IMR-90 (cell line): ENCODE results near the gene RNASE7. TPM values are rescaled to one million over a fixed set of nuclear protein-coding genes. Genes with fewer than 3 reads are reported as not detected.

Experiments
- ATAC-seq: fragments of 200-7000 bp; cut with Tn5 transposase; 2 replicates; pipeline ENCODE4 v1.9.1; 2020; ENCODE audit warnings: low read depth, mild to moderate bottlenecking, moderate library complexity
- BruUV-seq: library from RNA; stranded (reverse); fragments of 400-500 nt; replicated peaks from 2 replicates; lab custom pipeline; 2021; lab: Mats Ljungman, UMichigan
- CTCF ChIA-PET: fragments of 300-600 bp; formaldehyde crosslinking; extraction: SDS; loops from one replicate; lab custom pipeline; 2021; ENCODE audit warnings: antibody characterized with exemption; lab: Yijun Ruan, JAX
- POLR2A ChIA-PET: fragments of 300-600 bp; sonication (Branson Sonifier 250); formaldehyde crosslinking; loops from one replicate; lab custom pipeline; 2022; ENCODE audit warnings: antibody characterized with exemption; ENCODE audit not compliant: unreplicated experiment; lab: Charles Lee
- DNase-seq: peaks from one replicate; pipeline ENCODE4 v3.0.0; 2013
- H2AFZ ChIP-seq: replicated peaks from 2 replicates; pipeline ENCODE3; 2013; ENCODE audit warnings: low read length, mild to moderate bottlenecking; ENCODE audit not compliant: poor library complexity
- H2AK5ac ChIP-seq: 2 replicates; pipeline ENCODE4 v1.6.1; 2013; ENCODE audit warnings: low read depth, low read length, inconsistent platforms
- H2AK9ac ChIP-seq: replicated peaks from 2 replicates; pipeline ENCODE3; 2013; ENCODE audit warnings: mild to moderate bottlenecking, low read depth, low read length, moderate library complexity; ENCODE audit not compliant: poor library complexity
- H2BK120ac ChIP-seq: 2 replicates; pipeline ENCODE4 v1.6.1; 2013; ENCODE audit warnings: low read depth, low read length, inconsistent platforms
- H2BK15ac ChIP-seq: 3 replicates; pipeline ENCODE4 v1.6.1; 2013; ENCODE audit warnings: low read depth, low read length, inconsistent platforms
- H2BK20ac ChIP-seq: 2 replicates; pipeline ENCODE4 v1.6.1; 2013; ENCODE audit warnings: low read depth, mild to moderate bottlenecking, inconsistent platforms, low read length, moderate library complexity
- H2BK5ac ChIP-seq: 2 replicates; pipeline ENCODE4 v1.6.1; 2013; ENCODE audit warnings: mild to moderate bottlenecking, low read depth, low read length, inconsistent platforms; ENCODE audit not compliant: poor library complexity, severe bottlenecking
- H3K14ac ChIP-seq: replicated peaks from 2 replicates; pipeline ENCODE4 v1.6.1; 2013; ENCODE audit warnings: low read depth, low read length, inconsistent platforms
- H3K18ac ChIP-seq: 2 replicates; pipeline ENCODE4 v1.6.1; 2013; ENCODE audit warnings: low read depth, low read length, control low read depth
- H3K23ac ChIP-seq: 2 replicates; pipeline ENCODE4 v1.6.1; 2013; ENCODE audit warnings: low read depth, low read length, inconsistent platforms
- H3K27ac ChIP-seq: 2 replicates; pipeline ENCODE4 v1.5.1; 2013; ENCODE audit warnings: mild to moderate bottlenecking, control low read depth, low read length; ENCODE audit not compliant: insufficient read depth
- H3K27me3 ChIP-seq: 2 replicates; pipeline ENCODE4 v1.6.1; 2013; ENCODE audit warnings: low read length; ENCODE audit not compliant: control insufficient read depth, insufficient read depth
- H3K36me3 ChIP-seq: 2 replicates; pipeline ENCODE4 v1.6.1; 2013; ENCODE audit warnings: low read length, mixed read lengths; ENCODE audit not compliant: control insufficient read depth, insufficient read depth
- H3K4ac ChIP-seq: 2 replicates; pipeline ENCODE4 v1.6.1; 2013; ENCODE audit warnings: low read depth, low read length, inconsistent platforms
- H3K4me1 ChIP-seq: 2 replicates; pipeline ENCODE4 v1.6.1; 2013; ENCODE audit warnings: low read length, mixed read lengths; ENCODE audit not compliant: control insufficient read depth, insufficient read depth
- H3K4me2 ChIP-seq: 2 replicates; pipeline ENCODE4 v1.6.1; 2013; ENCODE audit warnings: low read depth, mild to moderate bottlenecking, control low read depth, low read length, moderate library complexity
- H3K4me3 ChIP-seq: 2 replicates; pipeline ENCODE4 v1.5.1; 2013; ENCODE audit warnings: low read depth, mild to moderate bottlenecking, control low read depth, low read length, moderate library complexity; ENCODE audit not compliant: insufficient read depth
- H3K56ac ChIP-seq: 2 replicates; pipeline ENCODE4 v1.6.1; 2013; ENCODE audit warnings: low read length, inconsistent platforms; ENCODE audit not compliant: insufficient read depth; ENCODE audit errors: extremely low read depth
- H3K79me1 ChIP-seq, 2 experiments: 2 replicates each; pipeline ENCODE4 v1.6.1; 2013; ENCODE audit warnings: low read length in 2 of 2, inconsistent platforms in 1 of 2, low read depth in 1 of 2
- H3K9ac ChIP-seq: 2 replicates; pipeline ENCODE4 v1.6.1; 2013; ENCODE audit warnings: low read depth, low read length, control low read depth
- H3K9me1 ChIP-seq: 2 replicates; pipeline ENCODE4 v1.6.1; 2013; ENCODE audit warnings: low read length, inconsistent platforms; ENCODE audit not compliant: insufficient read depth
- H3K9me3 ChIP-seq: 2 replicates; pipeline ENCODE4 v1.6.1; 2013; ENCODE audit warnings: low read length; ENCODE audit not compliant: control insufficient read depth, insufficient read depth
- H4K20me1 ChIP-seq: 2 replicates; pipeline ENCODE4 v1.6.1; 2013; ENCODE audit warnings: low read length, inconsistent platforms; ENCODE audit not compliant: insufficient read depth
- H4K5ac ChIP-seq: 2 replicates; pipeline ENCODE4 v1.6.1; 2013; ENCODE audit warnings: mild to moderate bottlenecking, low read depth, low read length, control low read depth
- H4K8ac ChIP-seq, 2 experiments: 2 replicates each; pipeline ENCODE4 v1.6.1; 2013; ENCODE audit warnings: low read depth in 2 of 2, low read length in 2 of 2, control low read depth in 1 of 2, inconsistent platforms in 1 of 2
- H4K91ac ChIP-seq: 2 replicates; pipeline ENCODE4 v1.6.1; 2013; ENCODE audit warnings: low read depth, low read length, inconsistent platforms; ENCODE audit not compliant: insufficient read depth
- CEBPB ChIP-seq: IDR thresholded peaks from 2 replicates; pipeline ENCODE4 v1.6.1; 2012; ENCODE audit warnings: low read depth, low read length, improper control_type of control experiment
- CHD1 ChIP-seq: IDR thresholded peaks from 2 replicates; pipeline ENCODE4 v1.6.1; 2012; ENCODE audit warnings: low read depth, low read length, improper control_type of control experiment
- POLR2A ChIP-seq: IDR thresholded peaks from 2 replicates; pipeline ENCODE4 v1.6.1; 2012; ENCODE audit warnings: mild to moderate bottlenecking, low read depth, low read length
- RAD21 ChIP-seq: IDR thresholded peaks from 2 replicates; pipeline ENCODE4 v1.6.1; 2012; ENCODE audit warnings: low read length, improper control_type of control experiment
- USF2 ChIP-seq: fragments of 150-350 bp; IDR thresholded peaks from 2 replicates; pipeline ENCODE4 v1.6.1; 2017; ENCODE audit warnings: mild to moderate bottlenecking, antibody characterized with exemption, low read length, low read depth
- WGBS, 2 experiments: methylation state at CpG; one replicate each; pipeline versions ENCODE4 v1.1.5 to v1.1.7; 2013; ENCODE audit warnings: missing lambda C conversion rate in 2 of 2; ENCODE audit not compliant: insufficient read length in 1 of 2; ENCODE audit errors: extremely low coverage in 2 of 2; 5-methylcytosine and 5-hydroxymethylcytosine counted together
- dilution Hi-C: fragments of 300-500 bp; cut with HindIII; formaldehyde crosslinking; loops from one replicate; pipeline ENCODE4 v1.14.3; 2018; ENCODE audit warnings: low sequenced_read_pairs; ENCODE audit not compliant: unreplicated experiment
- in situ Hi-C: fragments of 300-500 bp; cut with MboI; formaldehyde crosslinking; loops from 3 replicates; pipeline ENCODE4 v1.14.3; 2019; ENCODE audit warnings: low sequenced_read_pairs, inconsistent platforms, mixed read lengths
- intact Hi-C: fragments of 100-400 bp; cut with micrococcal nuclease; formaldehyde crosslinking; loops from 2 replicates; pipeline ENCODE4 v1.10.0; 2022
- polyA plus RNA-seq, 3 experiments: library from polyadenylated mRNA; depleted of rRNA; stranded (reverse); fragments of >200 nt; gene quantifications; 2 replicates each; pipeline ENCODE4 v1.2.3, GENCODE V29; 2012; ENCODE audit warnings: low replicate concordance in 1 of 3
- total RNA-seq: library from RNA; depleted of rRNA; stranded (reverse); fragments of >200 nt; gene quantifications from 2 replicates; pipeline ENCODE4 v1.2.3, GENCODE V29; 2012

The RNASE7 gene
- total and polyA plus RNA-seq, 2 of the 4 experiments (the other 2 are of a cell fraction): not detected

DNA sequence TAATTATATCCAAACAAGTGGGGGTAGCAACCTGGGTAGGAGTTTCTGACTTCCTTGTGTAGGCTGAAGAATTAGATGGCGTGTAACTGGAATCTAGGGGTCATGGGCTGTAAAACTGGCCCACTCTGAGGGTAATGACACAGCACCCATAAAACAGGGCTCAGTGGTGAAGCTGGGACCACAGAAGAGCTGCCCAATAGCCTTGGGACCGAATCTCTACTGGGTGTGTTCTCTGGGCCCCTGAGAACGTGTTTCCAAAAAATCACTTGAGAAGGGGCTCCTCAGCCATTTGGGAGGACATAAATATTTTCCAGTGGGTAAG is 19.1 kb downstream of the RNASE7 start:
- no peaks in the 10 kb centered on the region for H3K36me3 ChIP-seq
- no peak overlapping the region for H3K4ac ChIP-seq
- no peaks in the 10 kb centered on the region for H4K20me1 ChIP-seq
- H3K4me1 ChIP-seq: no peaks in the 10 kb centered on the region
- dilution Hi-C loops (no loop called here), in situ Hi-C loops (no loop called here), intact Hi-C loops (no loop called here)
- ChIA-PET CTCF (no interaction called here), POLR2A (no interaction called here)
- no peak overlapping the region for H3K23ac ChIP-seq
- H2AK5ac ChIP-seq: no peak overlapping the region
- H3K9me1 ChIP-seq: peaks cover 5% of the 10 kb centered on the region; the same call in 1 of the 2 replicates
- no peak overlapping the region for H3K27ac ChIP-seq
- H2AK9ac ChIP-seq: no peak overlapping the region
- H3K4me3 ChIP-seq: no peak overlapping the region
- no peak overlapping the region for H3K14ac ChIP-seq
- no peak overlapping the region for H2BK20ac ChIP-seq
- no peak overlapping the region for H3K9ac ChIP-seq
- H4K5ac ChIP-seq: no peak overlapping the region
- H3K79me1 ChIP-seq: no peaks in the 10 kb centered on the region
- no peak overlapping the region for H3K4me2 ChIP-seq
- no peak for DNase-seq
- H3K18ac ChIP-seq: no peak overlapping the region
- no peak overlapping the region for H4K91ac ChIP-seq
- no CpG with 5 or more reads among the region's 3 CpGs for WGBS, 2 experiments
- H4K8ac ChIP-seq: no peak overlapping the region
- H2BK15ac ChIP-seq: no peak overlapping the region
- H3K27me3 ChIP-seq: no peaks in the 10 kb centered on the region
- TF ChIP-seq CHD1 (no peak), POLR2A (no peak), RAD21 (no peak), USF2 (no peak), CEBPB (no peak)
- H3K56ac ChIP-seq: no peak overlapping the region
- H3K9me3 ChIP-seq: no peaks in the 10 kb centered on the region
- no peak overlapping the region for H2AFZ ChIP-seq
- H2BK5ac ChIP-seq: no peak overlapping the region
- no peak overlapping the region for H2BK120ac ChIP-seq
- no TSS peak for BruUV-seq
- no peak for ATAC-seq
